LNCAP (cell line): ENCODE data around the gene TTLL7.

ENCODE experiments used
- TF ChIP-seq, protein P1 (sequence below): fragments of 450-650 bp; IDR thresholded peaks from 2 replicates; pipeline ENCODE4 v1.5.1; 2017; ENCODE audit warnings: mild to moderate bottlenecking

Gene TTLL7

GRCh38 chr1:83942914-83943313, 56.0 kb downstream of the TTLL7 start:
- TF ChIP-seq, protein P1, sequence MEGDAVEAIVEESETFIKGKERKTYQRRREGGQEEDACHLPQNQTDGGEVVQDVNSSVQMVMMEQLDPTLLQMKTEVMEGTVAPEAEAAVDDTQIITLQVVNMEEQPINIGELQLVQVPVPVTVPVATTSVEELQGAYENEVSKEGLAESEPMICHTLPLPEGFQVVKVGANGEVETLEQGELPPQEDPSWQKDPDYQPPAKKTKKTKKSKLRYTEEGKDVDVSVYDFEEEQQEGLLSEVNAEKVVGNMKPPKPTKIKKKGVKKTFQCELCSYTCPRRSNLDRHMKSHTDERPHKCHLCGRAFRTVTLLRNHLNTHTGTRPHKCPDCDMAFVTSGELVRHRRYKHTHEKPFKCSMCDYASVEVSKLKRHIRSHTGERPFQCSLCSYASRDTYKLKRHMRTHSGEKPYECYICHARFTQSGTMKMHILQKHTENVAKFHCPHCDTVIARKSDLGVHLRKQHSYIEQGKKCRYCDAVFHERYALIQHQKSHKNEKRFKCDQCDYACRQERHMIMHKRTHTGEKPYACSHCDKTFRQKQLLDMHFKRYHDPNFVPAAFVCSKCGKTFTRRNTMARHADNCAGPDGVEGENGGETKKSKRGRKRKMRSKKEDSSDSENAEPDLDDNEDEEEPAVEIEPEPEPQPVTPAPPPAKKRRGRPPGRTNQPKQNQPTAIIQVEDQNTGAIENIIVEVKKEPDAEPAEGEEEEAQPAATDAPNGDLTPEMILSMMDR = no peak

GRCh38 chr1:83934550-83934949, 64.4 kb downstream of the TTLL7 start:
- TF ChIP-seq, protein P1 = no peak

DNA sequence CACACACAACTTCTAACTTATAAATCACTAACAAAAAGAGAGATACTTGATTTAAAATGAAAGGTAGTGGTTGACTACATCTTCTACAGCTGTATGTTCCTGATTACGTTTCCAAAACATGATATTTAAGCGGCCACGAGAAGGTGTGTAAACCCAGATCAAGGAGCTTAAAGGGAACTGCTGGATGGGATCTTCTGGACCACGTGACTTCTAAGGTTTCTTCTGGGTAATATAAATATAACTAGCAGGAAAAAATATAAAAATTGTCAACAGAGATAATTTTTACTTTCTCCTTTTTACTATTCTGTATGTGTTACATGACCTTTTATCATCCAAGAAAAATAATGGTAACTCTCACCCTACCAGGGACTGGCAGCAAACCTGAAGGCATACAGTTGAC, 66.2 kb downstream of the TTLL7 start:
- TF ChIP-seq, protein P1 = no peak

GRCh38 chr1:83932281-83932680, 66.7 kb downstream of the TTLL7 start:
- TF ChIP-seq, protein P1 = no peak

DNA sequence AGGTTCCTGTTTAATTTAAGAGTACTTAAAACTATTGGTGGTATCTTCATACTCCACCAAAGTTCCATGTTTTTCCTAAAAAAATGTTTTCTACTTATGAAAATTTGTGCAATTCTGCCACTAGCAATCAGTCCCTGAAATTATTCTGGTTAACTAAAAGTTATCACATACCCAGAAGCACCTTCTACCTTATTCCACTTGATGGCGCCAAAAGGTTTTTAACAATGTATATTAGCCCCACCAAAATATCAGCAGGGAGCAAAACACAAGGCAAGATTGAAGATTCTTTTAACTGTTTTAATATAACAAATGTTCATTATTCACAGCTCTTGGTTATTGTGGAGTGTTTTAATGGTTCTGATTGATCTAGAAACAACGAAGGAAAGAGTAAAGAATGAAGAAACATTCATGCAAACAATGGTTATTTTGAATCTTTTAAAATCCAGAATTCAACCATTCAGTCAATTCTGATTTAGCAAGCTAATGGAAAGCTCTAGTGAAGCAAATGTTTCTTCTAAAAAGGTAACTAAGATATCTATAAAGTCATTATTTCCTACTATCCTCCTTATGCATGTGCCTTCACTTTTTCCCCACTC, 67.2 kb downstream of the TTLL7 start:
- TF ChIP-seq, protein P1 = peak; percentile 84

- TF ChIP-seq, protein P1 = no peak
Measured at GRCh38 chr1:83929184-83929583, 69.7 kb downstream of the TTLL7 start.

- TF ChIP-seq, protein P1 = no peak
Measured at GRCh38 chr1:83928396-83928795, 70.5 kb downstream of the TTLL7 start.

- TF ChIP-seq, protein P1 = no peak
Measured at GRCh38 chr1:83927701-83928100, 71.2 kb downstream of the TTLL7 start.
